IPS-NIHi7 (cell line): ENCODE measurements around the gene NDUFA11.
"Not testable (repeated sequence)": the region's sequence is repeated elsewhere in the genome, so short reads cannot be mapped to it uniquely, and the experiment has no call there.

Experiments
- DNase-seq: peaks from one replicate; pipeline ENCODE4 v3.0.0; 2012; ENCODE audit warnings: mixed read lengths; ENCODE audit errors: extremely low spot score

Gene NDUFA11

GRCh38 chr19:5890099-5890498 lies 13.5 kb downstream of the NDUFA11 start:
- no peak for DNase-seq

- no peak for DNase-seq
Measured at GRCh38 chr19:5889288-5889971, 14.2 kb downstream of the NDUFA11 start.

GRCh38 chr19:5884065-5884811 lies 19.4 kb downstream of the NDUFA11 start:
- DNase-seq = not testable (repeated sequence)

GRCh38 chr19:5883157-5883873 lies 20.3 kb downstream of the NDUFA11 start:
- not testable (repeated sequence) for DNase-seq

- no peak for DNase-seq
Measured at GRCh38 chr19:5882421-5882968, 21.1 kb downstream of the NDUFA11 start.

- no peak for DNase-seq
Measured at GRCh38 chr19:5881543-5882299, 21.9 kb downstream of the NDUFA11 start.

- peak; percentile 60 for DNase-seq
Measured at GRCh38 chr19:5880604-5881078, 22.9 kb downstream of the NDUFA11 start.

- no peak for DNase-seq
Measured at GRCh38 chr19:5880196-5880595, 23.4 kb downstream of the NDUFA11 start.

- no peak for DNase-seq
Measured at GRCh38 chr19:5877882-5878281, 25.7 kb downstream of the NDUFA11 start.

GRCh38 chr19:5877427-5877826 lies 26.2 kb downstream of the NDUFA11 start:
- no peak for DNase-seq

- not testable (repeated sequence) for DNase-seq
Measured at GRCh38 chr19:5874496-5874895, 29.1 kb downstream of the NDUFA11 start.

GRCh38 chr19:5873617-5874199 lies 29.9 kb downstream of the NDUFA11 start:
- no peak for DNase-seq

GRCh38 chr19:5870986-5871394 lies 32.6 kb downstream of the NDUFA11 start:
- DNase-seq = no peak

GRCh38 chr19:5867201-5868136 lies 36.1 kb downstream of the NDUFA11 start:
- DNase-seq = peak; percentile 8

GRCh38 chr19:5865772-5866171 lies 37.8 kb downstream of the NDUFA11 start:
- DNase-seq = no peak

GRCh38 chr19:5864725-5865486 lies 38.7 kb downstream of the NDUFA11 start:
- DNase-seq = peak; percentile 9

- no peak for DNase-seq
Measured at GRCh38 chr19:5864013-5864720, 39.4 kb downstream of the NDUFA11 start.

GRCh38 chr19:5863030-5863665 lies 40.4 kb downstream of the NDUFA11 start:
- DNase-seq = no peak
